Rectal smooth muscle tissue (tissue), 1 donor: ENCODE results near the gene MRI1.
"Not testable (repeated sequence)": the region's sequence is repeated elsewhere in the genome, so short reads cannot be mapped to it uniquely, and the experiment has no call there.

Source experiments
- H3K27ac ChIP-seq: one replicate; pipeline ENCODE4 v1.7.0; 2013; ENCODE audit warnings: low read depth, low read length, inconsistent platforms
- H3K27me3 ChIP-seq: one replicate; pipeline ENCODE4 v1.7.0; 2013; ENCODE audit warnings: low read length; ENCODE audit not compliant: control insufficient read depth, insufficient read depth
- H3K36me3 ChIP-seq: one replicate; pipeline ENCODE4 v1.7.0; 2013; ENCODE audit warnings: low read length; ENCODE audit not compliant: control insufficient read depth, insufficient read depth
- H3K4me1 ChIP-seq: one replicate; pipeline ENCODE4 v1.7.0; 2013; ENCODE audit warnings: low read length; ENCODE audit not compliant: control insufficient read depth, insufficient read depth
- H3K4me3 ChIP-seq: one replicate; pipeline ENCODE4 v1.7.0; 2013; ENCODE audit warnings: low read length
- H3K9ac ChIP-seq: one replicate; pipeline ENCODE4 v1.7.0; 2013; ENCODE audit warnings: low read length

Gene MRI1

GRCh38 chr19:13763265-13763664, 1.1 kb upstream of the MRI1 start:
- no peak overlapping the region for H3K9ac ChIP-seq
- peaks cover 19% of the 10 kb centered on the region for H3K36me3 ChIP-seq
- H3K4me3 ChIP-seq = no peak overlapping the region
- H3K4me1 ChIP-seq = peaks cover 5% of the 10 kb centered on the region
- H3K27me3 ChIP-seq = no peaks in the 10 kb centered on the region
- no peak overlapping the region for H3K27ac ChIP-seq

- H3K27ac ChIP-seq = peak overlapping the region; percentile 14
- H3K4me3 ChIP-seq = peak overlapping the region; percentile 89
- peaks cover 5% of the 10 kb centered on the region for H3K4me1 ChIP-seq
- peaks cover 19% of the 10 kb centered on the region for H3K36me3 ChIP-seq
- no peaks in the 10 kb centered on the region for H3K27me3 ChIP-seq
- no peak overlapping the region for H3K9ac ChIP-seq
Measured at GRCh38 chr19:13764821-13765394, 586 bp downstream of the MRI1 start.

GRCh38 chr19:13765395-13766094, 1.2 kb downstream of the MRI1 start:
- peaks cover 14% of the 10 kb centered on the region for H3K36me3 ChIP-seq
- H3K9ac ChIP-seq = no peak overlapping the region
- H3K4me1 ChIP-seq = peaks cover 5% of the 10 kb centered on the region

GRCh38 chr19:13766095-13766481, 1.8 kb downstream of the MRI1 start:
- Histone ChIP-seq H3K9ac (no peak overlapping the region), H3K27ac (no peak overlapping the region), H3K4me3 (no peak overlapping the region), H3K4me1 (peaks cover 5% of the 10 kb centered on the region), H3K36me3 (peaks cover 13% of the 10 kb centered on the region), H3K27me3 (no peaks in the 10 kb centered on the region)

More at GRCh38 chr19:13765395-13766094, 1.2 kb downstream of the MRI1 start:
- H3K27ac ChIP-seq = no peak overlapping the region
- H3K27me3 ChIP-seq = no peaks in the 10 kb centered on the region
- H3K4me3 ChIP-seq = peak overlapping the region; percentile 89

GRCh38 chr19:13768510-13768909, 4.2 kb downstream of the MRI1 start:
- peaks cover 13% of the 10 kb centered on the region for H3K36me3 ChIP-seq

GRCh38 chr19:13770013-13770635, 5.8 kb downstream of the MRI1 start:
- Histone ChIP-seq H3K9ac (no peak overlapping the region), H3K4me3 (no peak overlapping the region), H3K27me3 (no peaks in the 10 kb centered on the region), H3K4me1 (peaks cover 7% of the 10 kb centered on the region), H3K27ac (no peak overlapping the region), H3K36me3 (peaks cover 13% of the 10 kb centered on the region)

More at GRCh38 chr19:13768510-13768909, 4.2 kb downstream of the MRI1 start:
- Histone ChIP-seq H3K27ac (no peak overlapping the region), H3K4me3 (no peak overlapping the region), H3K27me3 (no peaks in the 10 kb centered on the region), H3K9ac (no peak overlapping the region), H3K4me1 (peaks cover 5% of the 10 kb centered on the region)

DNA sequence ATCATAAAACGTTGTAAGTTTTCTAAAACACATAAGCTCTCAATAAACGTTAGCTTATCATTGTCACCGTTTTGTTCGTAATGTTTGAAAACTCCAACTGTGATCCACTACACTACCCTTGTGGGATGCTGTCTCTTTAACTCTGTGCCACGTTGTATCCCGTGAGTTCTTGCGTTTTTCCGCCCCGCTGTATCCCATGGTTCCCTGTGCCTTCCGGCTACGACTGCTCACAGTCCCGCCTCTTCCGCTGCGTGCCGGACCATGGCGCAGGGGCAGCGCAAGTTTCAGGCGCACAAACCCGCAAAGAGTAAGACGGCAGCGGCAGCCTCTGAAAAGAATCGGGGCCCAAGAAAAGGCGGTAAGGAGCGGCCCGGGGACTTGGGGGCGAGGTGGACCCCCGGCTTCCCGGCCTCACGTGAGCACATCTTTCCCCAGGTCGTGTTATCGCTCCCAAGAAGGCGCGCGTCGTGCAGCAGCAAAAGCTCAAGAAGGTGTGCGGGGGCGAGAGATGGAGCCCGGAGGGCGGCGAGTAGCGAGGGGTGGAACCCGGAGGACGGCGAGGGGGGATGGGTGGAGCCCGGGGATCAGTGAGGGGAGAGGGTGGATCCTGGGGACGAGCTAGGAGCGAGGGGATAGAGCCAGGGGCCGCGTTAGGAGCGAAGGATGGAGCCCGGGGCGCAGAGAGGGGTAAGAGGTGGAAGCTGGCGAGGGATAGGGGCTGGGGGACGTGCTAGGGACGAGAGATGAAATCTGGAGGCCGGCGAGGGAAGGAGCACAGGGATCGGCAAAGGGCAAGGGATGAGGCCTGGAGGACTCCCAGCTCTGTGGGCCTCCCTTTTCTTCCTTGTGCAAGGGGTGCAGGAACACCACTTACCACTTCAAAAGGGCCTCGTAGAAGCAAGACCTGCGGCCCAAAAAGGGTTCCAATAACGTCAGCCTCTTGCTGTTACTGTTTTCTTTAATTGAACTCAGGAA, 10.2 kb downstream of the MRI1 start, which contains the start of gene C19orf53:
Gene C19orf53, plus strand, starts transcription at position 240 of the 975 bp plus-strand sequence. Its CDS starts 22 bp downstream, at position 262.
- H3K4me1 ChIP-seq = peaks cover 5% of the 10 kb centered on the region
- no peaks in the 10 kb centered on the region for H3K27me3 ChIP-seq
- peak within 1 kb of the TSS; percentile 98 for H3K4me3 ChIP-seq
- peaks cover 25% of the 10 kb centered on the region for H3K36me3 ChIP-seq
- peak within 1 kb of the TSS; percentile 91 for H3K27ac ChIP-seq
- H3K9ac ChIP-seq = peak within 1 kb of the TSS; percentile 98

DNA sequence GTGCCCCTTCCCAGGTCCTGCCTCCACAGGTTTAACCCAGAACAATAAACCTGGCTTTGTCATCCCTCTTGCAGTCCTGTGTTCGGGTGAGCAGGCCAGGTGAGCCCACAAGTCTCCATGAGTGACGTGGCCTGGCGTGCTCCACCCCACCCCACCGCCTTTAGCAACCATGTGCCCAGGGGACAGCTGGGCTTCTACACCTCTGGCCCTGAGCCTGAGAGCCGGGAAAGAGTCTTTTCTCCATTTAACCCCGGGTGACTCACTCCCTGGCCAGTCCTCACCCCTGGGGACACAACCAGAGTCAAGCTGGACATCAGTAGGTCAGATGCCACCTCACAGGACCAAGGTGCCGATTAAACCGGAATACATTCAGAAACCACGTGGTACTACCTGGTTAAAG, 14.1 kb downstream of the MRI1 start:
- Histone ChIP-seq H3K4me1 (peaks cover 5% of the 10 kb centered on the region), H3K27me3 (no peaks in the 10 kb centered on the region), H3K9ac (no peak overlapping the region), H3K27ac (no peak overlapping the region), H3K4me3 (no peak overlapping the region), H3K36me3 (peaks cover 20% of the 10 kb centered on the region)

GRCh38 chr19:13778847-13779246, 14.5 kb downstream of the MRI1 start:
- H3K4me3 ChIP-seq = no peak overlapping the region
- no peak overlapping the region for H3K27ac ChIP-seq
- H3K9ac ChIP-seq = no peak overlapping the region
- H3K4me1 ChIP-seq = peaks cover 5% of the 10 kb centered on the region
- H3K27me3 ChIP-seq = no peaks in the 10 kb centered on the region
- H3K36me3 ChIP-seq = peaks cover 20% of the 10 kb centered on the region

GRCh38 chr19:13779794-13780193, 15.5 kb downstream of the MRI1 start:
- H3K27me3 ChIP-seq, H3K4me1 ChIP-seq, H3K9ac ChIP-seq, H3K27ac ChIP-seq, H3K4me3 ChIP-seq: not testable (repeated sequence)
- peaks cover 20% of the 10 kb centered on the region for H3K36me3 ChIP-seq

DNA sequence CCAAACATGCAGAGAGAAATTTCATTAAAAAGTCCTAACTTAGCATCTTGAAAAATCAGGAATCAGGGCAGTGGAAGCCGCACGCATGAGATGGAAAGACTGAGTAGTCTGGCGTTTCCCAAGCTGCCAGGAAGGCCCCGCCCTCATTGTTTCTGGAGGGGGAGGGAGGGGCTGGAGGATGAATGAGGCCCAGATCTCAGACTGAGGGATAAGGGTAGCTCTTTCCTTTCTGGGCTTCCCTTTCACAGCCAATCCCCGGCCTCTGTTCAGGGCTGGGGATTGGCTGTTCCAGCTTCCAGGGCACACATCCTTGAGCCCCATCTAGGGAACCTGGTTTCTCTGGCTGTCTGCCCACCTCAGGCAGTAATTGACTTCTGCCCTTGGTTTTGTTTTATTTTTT, 17.2 kb downstream of the MRI1 start:
- H3K27me3 ChIP-seq = no peaks in the 10 kb centered on the region
- peak overlapping the region; percentile 37 for H3K27ac ChIP-seq
- no peak overlapping the region for H3K9ac ChIP-seq
- H3K36me3 ChIP-seq = peaks cover 16% of the 10 kb centered on the region
- no peak overlapping the region for H3K4me3 ChIP-seq
- no peaks in the 10 kb centered on the region for H3K4me1 ChIP-seq

- Histone ChIP-seq H3K36me3 (peaks cover 15% of the 10 kb centered on the region), H3K27ac (no peak overlapping the region), H3K4me1 (no peaks in the 10 kb centered on the region), H3K9ac (no peak overlapping the region), H3K4me3 (no peak overlapping the region), H3K27me3 (no peaks in the 10 kb centered on the region)
Measured at GRCh38 chr19:13782537-13782936, 18.2 kb downstream of the MRI1 start.
